Kidney glomerular epithelial cell (primary cell): ENCODE measurements around the gene TBX5.

Experiments
- DNase-seq: peaks from one replicate; lab custom pipeline; 2025; lab: John Stamatoyannopoulos, UW

TBX5 gene

GRCh38 chr12:114404926-114405518 is 922 bp downstream of the TBX5 start:
- DNase-seq, result no peak

DNA sequence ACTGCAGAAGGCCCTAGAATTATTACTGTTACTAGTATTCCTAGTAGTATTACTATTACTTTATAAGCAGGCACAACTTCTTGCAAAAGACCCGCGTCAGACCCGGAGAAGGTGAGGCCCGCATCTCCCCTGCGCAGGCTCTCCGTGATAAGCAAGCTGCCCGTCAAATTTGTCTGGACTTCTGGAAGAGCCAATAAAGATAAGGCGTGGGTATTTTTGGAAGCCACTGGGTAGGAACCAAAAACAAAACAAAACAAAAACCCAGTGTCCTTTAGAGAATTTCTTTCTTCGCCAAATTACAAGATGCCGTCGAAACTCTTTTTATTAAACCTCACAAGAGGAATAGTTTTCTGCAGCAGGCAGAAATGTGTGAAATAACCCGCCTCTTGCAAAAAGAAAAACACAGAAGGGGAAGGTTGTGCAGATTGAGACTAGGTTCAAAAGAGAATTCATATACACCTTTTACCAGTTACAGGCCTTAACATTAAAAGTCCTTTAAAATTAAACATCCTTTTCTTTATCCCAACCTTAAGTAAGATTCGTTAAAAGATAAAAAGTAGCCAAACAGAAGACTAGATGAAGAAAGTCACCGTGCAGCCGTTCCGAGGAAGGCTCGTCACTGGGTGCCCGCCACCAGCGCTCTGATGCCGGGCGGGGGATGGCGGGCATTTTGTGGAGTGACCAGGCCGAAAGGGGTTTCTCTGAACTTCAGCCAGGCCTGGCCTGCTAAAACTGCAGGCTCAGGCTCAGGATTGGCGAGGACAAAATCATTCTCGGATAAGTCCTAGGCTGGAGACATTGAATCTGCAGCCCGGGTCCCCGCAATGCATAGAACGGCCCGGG is 1.6 kb downstream of the TBX5 start:
- no peak for DNase-seq

DNA sequence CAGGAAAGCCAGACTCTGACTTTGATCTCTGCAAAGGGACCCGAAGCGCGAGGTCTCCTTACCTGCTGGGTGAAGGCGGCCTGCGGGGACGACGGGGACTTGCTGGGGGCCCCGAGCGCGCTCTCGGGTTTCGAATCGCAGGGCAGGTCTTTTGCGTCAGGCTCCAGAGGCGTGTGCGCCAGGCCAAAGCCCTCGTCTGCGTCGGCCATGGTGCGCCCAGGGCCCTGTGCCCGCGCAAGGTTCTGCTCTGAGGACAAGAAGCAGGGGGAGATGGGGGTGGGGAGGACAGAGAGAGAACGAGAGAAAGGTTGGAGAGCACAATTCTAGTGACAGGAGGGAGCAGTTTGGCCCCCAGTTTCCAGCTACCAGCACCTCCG is 2.3 kb downstream of the TBX5 start:
- DNase-seq, result no peak

DNA sequence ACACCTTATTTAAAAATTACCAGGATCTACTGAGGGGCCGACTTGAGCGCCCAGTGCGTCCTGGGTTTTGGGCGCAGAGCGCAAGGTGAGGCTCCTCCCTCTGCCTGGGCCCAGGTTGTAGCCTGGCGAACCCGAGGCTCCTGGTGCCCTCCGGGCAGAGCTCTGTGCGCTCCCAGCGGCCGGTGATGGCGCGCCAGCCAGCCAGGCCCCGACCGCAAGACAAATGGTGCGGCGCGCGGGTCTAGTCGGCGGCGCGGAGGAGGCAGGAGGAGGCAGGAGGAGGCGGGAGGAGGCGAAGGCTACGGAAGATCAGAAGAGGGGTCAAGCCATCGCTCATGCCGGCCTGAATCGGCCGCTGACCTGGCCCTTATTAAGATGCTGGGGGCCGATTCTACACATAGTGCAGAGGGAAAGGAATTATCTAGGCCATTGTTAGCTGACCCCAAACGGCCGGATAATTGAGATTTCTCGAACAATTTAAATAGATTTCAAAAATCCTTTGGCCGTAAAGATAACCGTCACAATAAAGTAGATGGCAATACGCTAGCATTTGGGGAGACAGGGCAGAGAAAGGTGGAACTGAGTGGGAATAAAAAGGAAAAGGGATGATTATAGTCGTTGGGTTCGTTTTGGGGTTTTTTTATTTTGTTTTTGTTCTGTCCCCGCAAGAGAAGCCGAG is 2.8 kb downstream of the TBX5 start:
- DNase-seq, result no peak

DNA sequence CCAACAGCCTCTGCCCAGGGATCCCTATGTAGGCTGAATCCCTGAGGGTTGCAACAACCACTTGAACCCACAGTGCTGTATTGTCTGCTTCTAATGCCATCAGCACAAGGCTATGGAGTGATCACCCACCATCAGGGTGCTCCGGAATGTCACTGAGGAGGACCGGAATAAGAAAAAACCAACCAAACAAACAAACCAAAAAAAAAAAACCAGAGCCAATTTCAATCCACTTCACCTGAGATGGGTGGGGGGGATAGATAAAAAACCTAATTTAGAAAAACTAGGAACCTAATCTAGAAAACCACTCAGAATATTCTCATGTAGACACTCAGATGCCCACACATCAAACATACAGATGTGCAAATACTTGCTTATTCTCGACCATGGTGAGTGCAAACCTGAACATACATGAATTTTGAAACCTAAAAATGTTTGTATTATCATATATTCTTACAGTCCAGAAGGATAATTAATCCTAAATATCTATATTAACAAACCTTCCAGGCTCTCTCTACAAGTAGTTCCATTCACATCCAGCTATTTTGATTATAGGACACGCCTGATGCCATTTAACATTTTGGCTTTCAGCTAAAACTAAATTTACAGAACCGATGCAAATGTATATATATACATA is 3.7 kb downstream of the TBX5 start:
- DNase-seq, result no peak

- DNase-seq, result no peak
These were observed 4.4 kb downstream of the TBX5 start for GRCh38 chr12:114401328-114402083.

- no peak for DNase-seq
These were observed 5.0 kb downstream of the TBX5 start for GRCh38 chr12:114400925-114401324.

DNA sequence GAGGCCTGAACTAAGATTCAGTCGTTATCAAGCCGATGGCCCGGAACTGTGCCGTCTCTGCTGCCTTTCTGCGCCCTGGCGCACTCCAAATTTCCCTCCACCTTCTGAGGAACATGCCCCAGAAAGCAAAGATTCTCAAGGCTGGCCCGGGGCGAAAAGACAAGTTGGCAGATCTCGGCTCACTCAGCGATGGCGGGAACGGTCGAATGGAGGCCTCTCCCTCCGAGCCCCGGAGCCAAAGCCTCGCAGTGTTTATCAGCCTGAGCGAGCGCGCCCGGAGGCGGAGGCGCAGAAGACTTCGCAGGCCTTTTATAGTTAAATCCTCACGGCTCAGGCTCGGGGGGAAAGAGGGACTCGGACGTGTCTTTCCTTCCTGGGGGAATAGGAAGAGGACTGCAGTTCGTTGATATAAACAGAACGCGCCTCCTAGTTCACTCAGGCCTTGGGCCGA is 5.6 kb downstream of the TBX5 start:
- DNase-seq, result no peak

GRCh38 chr12:114399664-114400211 is 6.2 kb downstream of the TBX5 start:
- no peak for DNase-seq

- no peak for DNase-seq
These were observed 7.7 kb downstream of the TBX5 start for GRCh38 chr12:114397978-114398881.

- no peak for DNase-seq
These were observed 8.8 kb downstream of the TBX5 start for GRCh38 chr12:114396869-114397719.

GRCh38 chr12:114396153-114396868 is 9.6 kb downstream of the TBX5 start:
- no peak for DNase-seq

DNA sequence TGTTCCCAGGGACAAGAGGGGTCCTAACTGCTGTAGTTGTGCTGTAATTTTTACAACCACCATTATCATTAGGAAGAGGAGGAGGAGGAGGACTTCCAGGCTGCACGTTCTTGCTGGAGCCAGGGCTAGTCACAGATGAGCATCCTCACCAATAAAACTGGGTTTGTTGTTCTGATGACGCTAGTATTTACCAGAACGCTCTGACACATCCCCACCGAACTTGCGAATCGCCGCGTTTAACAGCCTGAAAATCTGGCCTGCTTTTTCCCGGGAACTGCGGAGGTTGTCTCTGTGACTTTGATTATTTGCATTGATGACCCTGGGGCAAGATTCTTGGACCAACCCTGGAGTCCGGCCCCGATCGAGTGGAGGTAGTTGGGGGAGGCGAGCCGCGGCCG is 10.2 kb downstream of the TBX5 start:
- DNase-seq, result no peak

GRCh38 chr12:114395233-114395632 is 10.7 kb downstream of the TBX5 start:
- no peak for DNase-seq

DNA sequence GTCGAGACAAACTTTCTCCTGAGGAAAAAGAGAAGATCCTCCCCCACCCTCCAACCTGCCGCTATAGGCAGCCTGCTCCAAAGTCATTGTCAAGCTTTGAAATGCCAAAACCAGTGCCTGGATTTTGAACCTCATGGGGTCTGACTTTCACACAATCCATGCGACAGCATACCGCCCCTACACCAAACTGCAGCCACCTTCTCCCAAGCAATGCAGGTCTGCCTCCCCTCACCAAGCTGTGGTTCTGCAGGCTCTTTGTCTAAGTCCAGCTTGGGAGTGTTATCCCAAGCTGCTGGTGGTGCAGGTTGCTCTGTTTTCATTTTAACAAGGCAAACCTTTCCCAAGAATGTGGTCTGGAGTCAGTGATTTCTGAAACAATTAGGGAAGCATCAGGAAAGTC is 12.4 kb downstream of the TBX5 start:
- no peak for DNase-seq

- DNase-seq, result no peak
These were observed 13.0 kb downstream of the TBX5 start for GRCh38 chr12:114392909-114393308.

DNA sequence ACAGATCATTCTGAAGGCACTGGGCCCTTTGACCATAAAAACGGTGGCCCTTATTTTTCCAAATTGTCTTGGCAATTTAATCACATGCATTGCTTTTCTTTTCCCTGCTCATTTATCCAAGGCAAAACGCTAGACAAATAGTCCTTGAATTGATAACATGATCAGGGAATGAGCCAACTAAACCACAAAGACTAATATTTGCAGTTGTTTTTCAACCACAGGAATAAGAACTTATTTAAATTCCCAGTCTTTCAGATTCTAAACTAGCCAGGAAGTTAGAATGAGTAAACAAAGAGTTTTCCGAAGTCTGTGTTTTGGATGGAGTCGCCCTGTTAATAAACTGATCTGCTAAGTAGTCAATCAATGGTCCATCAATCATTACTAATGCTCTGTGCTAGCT is 14.9 kb downstream of the TBX5 start:
- no peak for DNase-seq

GRCh38 chr12:114384739-114385138 is 21.2 kb downstream of the TBX5 start:
- no peak for DNase-seq

DNA sequence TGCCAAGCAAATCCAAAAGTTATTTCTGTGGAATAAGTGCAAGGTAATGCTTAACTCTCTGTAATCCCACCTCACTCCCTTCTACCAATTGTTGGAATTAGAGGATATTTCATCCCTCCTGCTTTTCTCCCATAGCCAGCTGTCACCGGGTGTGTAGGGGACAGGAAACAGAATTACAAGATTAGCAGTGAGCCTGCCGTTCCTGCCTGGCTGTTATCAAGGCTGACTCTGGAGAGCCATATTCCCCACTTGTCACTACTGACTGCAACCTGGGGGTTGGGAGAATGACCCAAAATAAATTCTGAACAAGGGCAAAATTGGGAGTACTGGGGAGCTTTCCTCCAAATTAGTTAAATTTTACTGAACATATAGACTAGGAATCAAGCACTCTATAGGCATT is 24.8 kb downstream of the TBX5 start:
- DNase-seq, result no peak
